Duodenal mucosa (tissue), 2 donors: ENCODE measurements around the gene PCSK5.

Experiments
- H3K27ac ChIP-seq: one replicate; pipeline ENCODE4 v1.7.0; 2013; ENCODE audit warnings: low read depth, low read length
- H3K27me3 ChIP-seq, 2 donors: one replicate each; pipeline ENCODE4 v1.7.0; 2013; ENCODE audit warnings: low read length in 2 of 2, control low read depth in 1 of 2; ENCODE audit not compliant: insufficient read depth in 2 of 2, control insufficient read depth in 1 of 2
- H3K36me3 ChIP-seq, 2 donors: one replicate each; pipeline ENCODE4 v1.7.0; 2013; ENCODE audit warnings: low read length in 2 of 2, control low read depth in 1 of 2; ENCODE audit not compliant: insufficient read depth in 2 of 2, control insufficient read depth in 1 of 2
- H3K4me1 ChIP-seq, 2 donors: one replicate each; pipeline ENCODE4 v1.7.0; 2013; ENCODE audit warnings: low read length in 2 of 2, control low read depth in 1 of 2; ENCODE audit not compliant: insufficient read depth in 2 of 2, control insufficient read depth in 1 of 2
- H3K4me3 ChIP-seq, 2 donors: one replicate each; pipeline ENCODE4 v1.7.0; 2013; ENCODE audit warnings: low read length in 2 of 2, low read depth in 1 of 2
- H3K9ac ChIP-seq, 2 donors: one replicate each; pipeline ENCODE4 v1.7.0; 2013; ENCODE audit warnings: low read length in 2 of 2, low read depth in 1 of 2
- H3K9me3 ChIP-seq, 2 donors: one replicate each; pipeline ENCODE4 v1.7.0; 2013; ENCODE audit warnings: low read length in 2 of 2, control low read depth in 1 of 2; ENCODE audit not compliant: control insufficient read depth in 1 of 2

PCSK5 gene

DNA sequence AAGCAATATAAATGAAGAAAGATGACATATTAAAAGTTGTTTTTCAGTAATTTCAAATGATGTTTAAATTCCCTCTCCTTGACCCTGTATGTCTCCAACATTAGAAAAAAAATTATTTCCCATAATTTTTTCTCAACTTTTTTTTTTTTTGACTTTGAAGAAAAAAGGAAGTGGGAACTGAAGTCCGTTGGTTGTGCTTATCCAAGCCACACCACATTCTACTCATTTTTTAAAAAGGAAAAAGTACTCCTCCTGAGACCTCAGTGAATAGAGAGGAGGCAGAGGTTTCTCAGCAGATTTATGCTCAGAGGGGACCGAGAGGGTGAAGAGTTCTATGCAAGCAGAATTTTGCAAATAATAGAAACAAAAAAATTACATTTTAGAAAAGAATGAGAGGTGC, 123.3 kb downstream of the PCSK5 start:
- no peak overlapping the region for H3K27ac ChIP-seq
- peaks cover 9 to 18% of the 10 kb centered on the region in 2 donors for H3K4me1 ChIP-seq
- H3K9me3 ChIP-seq: no peaks in the 10 kb centered on the region
- no peaks in the 10 kb centered on the region for H3K27me3 ChIP-seq
- H3K36me3 ChIP-seq: peaks cover 0 to 5% of the 10 kb centered on the region in 2 donors
- H3K9ac ChIP-seq: no peak overlapping the region
- H3K4me3 ChIP-seq: no peak overlapping the region

GRCh38 chr9:76018235-76018634, 127.8 kb downstream of the PCSK5 start:
- Histone ChIP-seq H3K27ac (no peak overlapping the region), H3K9me3 (no peaks in the 10 kb centered on the region), H3K4me3 (no peak overlapping the region), H3K36me3 (no peaks in the 10 kb centered on the region), H3K4me1 (peaks cover 10 to 21% of the 10 kb centered on the region in 2 donors), H3K27me3 (no peaks in the 10 kb centered on the region), H3K9ac (no peak overlapping the region)

GRCh38 chr9:76018761-76019160, 128.3 kb downstream of the PCSK5 start:
- H3K4me1 ChIP-seq: peaks cover 10 to 21% of the 10 kb centered on the region in 2 donors
- H3K9me3 ChIP-seq: no peaks in the 10 kb centered on the region
- H3K36me3 ChIP-seq: peaks cover 3% of the 10 kb centered on the region in 2 donors
- no peak overlapping the region for H3K9ac ChIP-seq
- H3K27me3 ChIP-seq: no peaks in the 10 kb centered on the region
- no peak overlapping the region for H3K27ac ChIP-seq
- H3K4me3 ChIP-seq: no peak overlapping the region

- Histone ChIP-seq H3K9me3 (no peaks in the 10 kb centered on the region), H3K36me3 (peaks cover 13 to 14% of the 10 kb centered on the region in 2 donors), H3K27ac (no peak overlapping the region), H3K4me3 (no peak overlapping the region), H3K4me1 (peaks cover 10 to 17% of the 10 kb centered on the region in 2 donors), H3K27me3 (no peaks in the 10 kb centered on the region), H3K9ac (no peak overlapping the region)
Measured at GRCh38 chr9:76020652-76021051, 130.2 kb downstream of the PCSK5 start.

DNA sequence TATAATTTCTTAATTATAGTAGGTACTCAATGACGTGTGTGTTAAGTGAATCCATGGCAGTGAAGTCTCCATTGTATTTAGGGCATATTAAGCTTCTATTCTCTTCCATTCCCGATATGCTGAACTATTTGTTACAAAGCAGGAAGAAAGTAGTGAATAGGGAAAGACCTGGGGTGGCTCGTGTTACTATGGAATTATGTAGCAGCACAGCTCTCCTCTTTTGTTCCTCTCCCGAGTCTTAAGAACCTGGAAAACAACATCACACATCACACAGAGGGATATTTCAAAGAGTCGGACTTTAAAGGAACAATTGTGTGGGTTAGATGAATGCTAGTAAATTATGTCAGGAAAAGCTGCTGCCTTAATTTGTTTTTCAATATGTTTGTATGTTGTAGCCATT, 131.8 kb downstream of the PCSK5 start:
- Histone ChIP-seq H3K4me3 (no peak overlapping the region), H3K27me3 (no peaks in the 10 kb centered on the region), H3K9me3 (no peaks in the 10 kb centered on the region), H3K4me1 (peaks cover 10 to 13% of the 10 kb centered on the region in 2 donors), H3K27ac (no peak overlapping the region), H3K9ac (no peak overlapping the region), H3K36me3 (peaks cover 19 to 23% of the 10 kb centered on the region in 2 donors)

DNA sequence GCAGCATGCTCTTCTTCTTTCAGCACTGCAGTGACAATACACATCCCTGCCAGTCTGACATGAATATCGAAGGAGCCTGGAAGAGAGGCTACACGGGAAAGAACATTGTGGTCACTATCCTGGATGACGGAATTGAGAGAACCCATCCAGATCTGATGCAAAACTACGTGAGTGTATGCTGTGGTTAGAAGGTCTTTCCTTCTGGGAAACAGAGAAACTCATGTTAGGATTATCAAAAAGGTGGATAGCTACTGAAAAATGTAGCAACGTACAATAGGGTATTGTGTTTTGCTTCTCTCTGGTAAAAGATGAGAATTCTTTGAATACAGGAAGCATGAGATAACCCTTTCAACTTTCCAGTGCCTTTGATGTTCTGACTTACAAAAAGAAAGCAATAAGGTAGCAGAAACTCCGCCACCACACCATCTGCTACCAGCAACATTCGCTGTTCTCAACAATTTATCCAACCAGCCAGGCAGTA, 133.3 kb downstream of the PCSK5 start:
- H3K27ac ChIP-seq: no peak overlapping the region
- H3K4me1 ChIP-seq: peaks cover 2 to 4% of the 10 kb centered on the region in 2 donors
- no peaks in the 10 kb centered on the region for H3K27me3 ChIP-seq
- peaks cover 28 to 29% of the 10 kb centered on the region in 2 donors for H3K36me3 ChIP-seq
- H3K9ac ChIP-seq: no peak overlapping the region
- no peaks in the 10 kb centered on the region for H3K9me3 ChIP-seq
- H3K4me3 ChIP-seq: no peak overlapping the region

DNA sequence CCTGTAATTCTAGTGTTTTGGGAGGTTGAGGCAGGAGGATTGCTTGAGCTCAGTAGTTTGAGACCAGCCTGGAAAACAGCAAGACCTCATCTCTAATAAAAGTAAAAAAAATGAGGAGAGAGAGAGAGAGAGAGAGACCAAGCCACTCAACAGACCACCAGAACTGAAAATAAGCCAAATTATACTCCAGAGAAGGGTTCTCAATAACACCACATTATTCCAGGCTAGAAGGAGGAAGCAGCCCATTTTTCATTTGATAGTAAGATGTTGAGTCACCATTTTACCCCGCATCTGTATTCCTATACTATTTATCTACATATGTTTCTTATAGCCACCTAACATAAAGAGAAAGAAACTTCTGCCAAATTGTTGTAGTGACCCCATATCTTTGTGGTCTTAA, 134.8 kb downstream of the PCSK5 start:
- Histone ChIP-seq H3K4me3 (no peak overlapping the region), H3K27me3 (no peaks in the 10 kb centered on the region), H3K9ac (no peak overlapping the region), H3K27ac (no peak overlapping the region), H3K9me3 (no peaks in the 10 kb centered on the region), H3K4me1 (no peaks in the 10 kb centered on the region), H3K36me3 (peaks cover 29 to 30% of the 10 kb centered on the region in 2 donors)

DNA sequence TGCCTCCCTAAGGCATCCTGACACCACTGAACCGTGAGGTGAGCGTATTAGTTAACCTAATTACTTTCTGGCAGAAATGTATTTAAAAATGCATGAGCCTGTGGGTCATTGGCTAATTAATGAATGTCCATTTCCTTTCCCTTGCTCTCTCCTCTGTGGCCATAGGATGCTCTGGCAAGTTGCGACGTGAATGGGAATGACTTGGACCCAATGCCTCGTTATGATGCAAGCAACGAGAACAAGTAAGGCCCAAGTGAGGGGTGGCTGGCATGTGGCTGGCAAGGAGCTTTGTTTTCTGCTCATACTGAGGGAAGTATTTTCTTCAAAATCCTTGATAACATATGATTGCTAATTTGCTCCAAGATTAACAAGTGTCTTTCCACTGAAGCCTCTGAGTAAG, 136.3 kb downstream of the PCSK5 start:
- Histone ChIP-seq H3K9ac (no peak overlapping the region), H3K27ac (no peak overlapping the region), H3K36me3 (peaks cover 30 to 38% of the 10 kb centered on the region in 2 donors), H3K27me3 (no peaks in the 10 kb centered on the region), H3K4me1 (no peaks in the 10 kb centered on the region), H3K9me3 (no peaks in the 10 kb centered on the region), H3K4me3 (no peak overlapping the region)

- Histone ChIP-seq H3K9ac (no peak overlapping the region), H3K27ac (no peak overlapping the region), H3K4me3 (no peak overlapping the region), H3K36me3 (peaks cover 30 to 38% of the 10 kb centered on the region in 2 donors), H3K27me3 (no peaks in the 10 kb centered on the region), H3K4me1 (no peaks in the 10 kb centered on the region), H3K9me3 (no peaks in the 10 kb centered on the region)
Measured at GRCh38 chr9:76027416-76027815, 136.9 kb downstream of the PCSK5 start.

DNA sequence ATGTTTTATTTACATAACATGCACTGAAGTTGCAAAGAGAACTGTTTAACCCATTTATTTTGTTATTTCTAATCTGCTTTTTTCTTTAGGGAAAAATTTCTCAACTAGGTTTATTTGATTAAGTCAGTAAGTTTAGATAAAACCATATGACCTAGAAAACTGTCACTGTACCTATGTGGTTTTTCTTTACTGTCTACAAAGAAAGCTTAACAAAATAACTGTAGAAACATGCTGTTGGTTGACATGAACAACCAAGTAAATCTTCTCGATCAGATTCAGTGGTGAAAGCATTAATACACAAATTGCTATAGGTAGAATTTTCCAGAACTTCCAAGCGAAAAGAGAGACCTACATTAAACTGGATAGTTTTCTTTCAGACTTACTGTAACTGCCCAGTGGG, 137.4 kb downstream of the PCSK5 start:
- Histone ChIP-seq H3K27ac (no peak overlapping the region), H3K4me1 (no peaks in the 10 kb centered on the region), H3K9me3 (no peaks in the 10 kb centered on the region), H3K9ac (no peak overlapping the region), H3K27me3 (no peaks in the 10 kb centered on the region), H3K36me3 (peaks cover 30 to 38% of the 10 kb centered on the region in 2 donors), H3K4me3 (no peak overlapping the region)
